ENCODE results near the gene ARHGEF10L.

DNA sequence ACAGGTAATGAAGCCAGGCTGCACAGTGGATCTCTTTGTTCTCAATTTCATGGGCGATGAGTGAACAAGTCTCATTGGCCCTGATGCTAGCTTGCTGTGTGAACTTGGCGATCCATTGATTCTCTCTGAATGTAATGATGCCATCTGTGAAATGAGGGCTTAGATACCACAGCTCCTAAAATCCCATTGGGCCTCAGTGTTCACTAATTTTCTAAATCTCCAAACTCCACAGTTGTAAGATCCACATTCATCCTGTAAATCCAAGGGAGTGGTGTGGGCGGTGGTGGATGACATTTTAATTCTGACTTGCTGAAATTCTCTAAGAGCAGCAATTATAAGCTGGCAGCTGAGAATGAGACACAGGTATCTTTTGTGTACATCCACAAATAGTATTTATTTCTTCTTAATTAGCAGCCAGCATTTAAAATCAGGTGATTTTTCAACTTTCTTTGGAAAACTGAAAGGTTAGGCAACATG is 206.0 kb downstream of the ARHGEF10L start:
- TF ChIP-seq, protein P1, sequence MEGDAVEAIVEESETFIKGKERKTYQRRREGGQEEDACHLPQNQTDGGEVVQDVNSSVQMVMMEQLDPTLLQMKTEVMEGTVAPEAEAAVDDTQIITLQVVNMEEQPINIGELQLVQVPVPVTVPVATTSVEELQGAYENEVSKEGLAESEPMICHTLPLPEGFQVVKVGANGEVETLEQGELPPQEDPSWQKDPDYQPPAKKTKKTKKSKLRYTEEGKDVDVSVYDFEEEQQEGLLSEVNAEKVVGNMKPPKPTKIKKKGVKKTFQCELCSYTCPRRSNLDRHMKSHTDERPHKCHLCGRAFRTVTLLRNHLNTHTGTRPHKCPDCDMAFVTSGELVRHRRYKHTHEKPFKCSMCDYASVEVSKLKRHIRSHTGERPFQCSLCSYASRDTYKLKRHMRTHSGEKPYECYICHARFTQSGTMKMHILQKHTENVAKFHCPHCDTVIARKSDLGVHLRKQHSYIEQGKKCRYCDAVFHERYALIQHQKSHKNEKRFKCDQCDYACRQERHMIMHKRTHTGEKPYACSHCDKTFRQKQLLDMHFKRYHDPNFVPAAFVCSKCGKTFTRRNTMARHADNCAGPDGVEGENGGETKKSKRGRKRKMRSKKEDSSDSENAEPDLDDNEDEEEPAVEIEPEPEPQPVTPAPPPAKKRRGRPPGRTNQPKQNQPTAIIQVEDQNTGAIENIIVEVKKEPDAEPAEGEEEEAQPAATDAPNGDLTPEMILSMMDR (IDR thresholded peaks at IDR 0.05) = no peak
- TF ChIP-seq POLR2A (IDR thresholded peaks at IDR 0.05) = no peak

All from vagina (tissue), 2 donors.